RWPE2 (cell line): ENCODE data around the gene TSNAX.

ENCODE experiments used
- ATAC-seq: fragments of 200-7000 bp; cut with Tn5 transposase; 3 replicates; pipeline ENCODE4 v1.9.1; 2021; ENCODE audit warnings: low read depth
- DNase-seq: peaks from one replicate; pipeline ENCODE4 v3.0.0-alpha.2; 2020; ENCODE audit warnings: low spot score
- H3K27ac ChIP-seq: fragments of 450-650 bp; 2 replicates; pipeline ENCODE4 v1.5.1; 2017; ENCODE audit warnings: mild to moderate bottlenecking; ENCODE audit not compliant: poor library complexity, severe bottlenecking
- H3K27me3 ChIP-seq: fragments of 250-450 bp; sonication (Bioruptor Pico); 2 replicates; pipeline ENCODE4 v1.5.1; 2021; ENCODE audit warnings: mild to moderate bottlenecking, moderate library complexity; ENCODE audit not compliant: insufficient read depth, poor library complexity, severe bottlenecking
- H3K36me3 ChIP-seq: fragments of 250-450 bp; sonication (Bioruptor Pico); 2 replicates; pipeline ENCODE4 v1.5.1; 2020; ENCODE audit warnings: low read depth, mild to moderate bottlenecking, moderate library complexity
- H3K4me1 ChIP-seq: fragments of 250-450 bp; sonication (Bioruptor Pico); 2 replicates; pipeline ENCODE4 v1.5.1; 2021; ENCODE audit warnings: mild to moderate bottlenecking, moderate library complexity; ENCODE audit not compliant: insufficient read depth, poor library complexity, severe bottlenecking
- H3K4me3 ChIP-seq: fragments of 250-450 bp; sonication (Bioruptor Pico); 2 replicates; pipeline ENCODE4 v1.5.1; 2021; ENCODE audit warnings: mild to moderate bottlenecking, moderate library complexity; ENCODE audit not compliant: severe bottlenecking
- H3K9me3 ChIP-seq: fragments of 250-450 bp; sonication (Bioruptor Pico); 2 replicates; pipeline ENCODE4 v1.5.1; 2021; ENCODE audit warnings: mild to moderate bottlenecking, moderate library complexity; ENCODE audit not compliant: severe bottlenecking
- TF ChIP-seq, protein P1 (sequence below): fragments of 450-650 bp; IDR thresholded peaks from one replicate; pipeline ENCODE4 v1.5.1; 2017; ENCODE audit warnings: mild to moderate bottlenecking, moderate library complexity; ENCODE audit not compliant: poor library complexity, severe bottlenecking

The TSNAX gene

DNA sequence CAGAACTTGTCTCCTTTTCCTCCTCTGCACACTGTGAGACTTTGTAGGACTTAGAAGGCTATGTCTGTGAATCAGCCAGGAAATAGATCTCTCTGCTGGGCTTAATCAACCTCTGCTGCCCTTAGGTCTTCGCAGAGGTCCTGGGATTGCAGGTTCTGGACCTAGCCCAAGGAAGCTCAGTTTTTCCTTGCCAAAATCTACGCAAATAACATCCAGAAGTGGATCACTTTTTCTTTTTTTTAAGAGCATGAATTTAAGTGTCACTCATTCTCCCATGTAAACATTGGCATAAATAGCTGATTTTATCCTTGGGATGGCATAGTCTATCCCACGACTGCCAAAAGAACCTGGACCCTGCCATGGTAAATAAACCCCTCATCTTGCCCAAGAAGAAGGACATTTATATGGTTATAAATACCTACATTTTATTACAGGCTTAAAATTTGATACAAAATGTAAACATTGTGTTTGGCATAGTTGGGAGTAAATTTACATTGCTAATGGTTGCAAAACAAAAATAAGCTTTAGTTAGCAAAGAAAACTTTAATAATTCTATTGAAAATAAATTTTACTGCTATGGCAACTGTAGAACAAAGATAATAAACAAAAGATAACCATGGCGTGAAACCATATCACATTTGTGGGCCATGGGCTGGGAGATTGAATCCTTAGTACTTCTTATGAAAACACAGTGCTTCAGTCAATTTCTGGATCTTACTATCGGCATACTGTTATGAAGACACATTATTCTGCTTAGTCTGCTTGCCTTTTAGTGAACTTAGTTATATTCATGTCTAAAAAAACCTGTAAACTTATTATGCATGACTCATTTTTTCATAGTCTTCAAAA is 73.6 kb downstream of the TSNAX start:
- Histone ChIP-seq H3K36me3 (no peaks in the 10 kb centered on the region), H3K9me3 (no peaks in the 10 kb centered on the region), H3K4me3 (no peak overlapping the region), H3K4me1 (no peaks in the 10 kb centered on the region), H3K27me3 (no peaks in the 10 kb centered on the region), H3K27ac (no peak overlapping the region)
- DNase-seq: no peak
- TF ChIP-seq, protein P1, sequence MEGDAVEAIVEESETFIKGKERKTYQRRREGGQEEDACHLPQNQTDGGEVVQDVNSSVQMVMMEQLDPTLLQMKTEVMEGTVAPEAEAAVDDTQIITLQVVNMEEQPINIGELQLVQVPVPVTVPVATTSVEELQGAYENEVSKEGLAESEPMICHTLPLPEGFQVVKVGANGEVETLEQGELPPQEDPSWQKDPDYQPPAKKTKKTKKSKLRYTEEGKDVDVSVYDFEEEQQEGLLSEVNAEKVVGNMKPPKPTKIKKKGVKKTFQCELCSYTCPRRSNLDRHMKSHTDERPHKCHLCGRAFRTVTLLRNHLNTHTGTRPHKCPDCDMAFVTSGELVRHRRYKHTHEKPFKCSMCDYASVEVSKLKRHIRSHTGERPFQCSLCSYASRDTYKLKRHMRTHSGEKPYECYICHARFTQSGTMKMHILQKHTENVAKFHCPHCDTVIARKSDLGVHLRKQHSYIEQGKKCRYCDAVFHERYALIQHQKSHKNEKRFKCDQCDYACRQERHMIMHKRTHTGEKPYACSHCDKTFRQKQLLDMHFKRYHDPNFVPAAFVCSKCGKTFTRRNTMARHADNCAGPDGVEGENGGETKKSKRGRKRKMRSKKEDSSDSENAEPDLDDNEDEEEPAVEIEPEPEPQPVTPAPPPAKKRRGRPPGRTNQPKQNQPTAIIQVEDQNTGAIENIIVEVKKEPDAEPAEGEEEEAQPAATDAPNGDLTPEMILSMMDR: no peak
- ATAC-seq: no peak

DNA sequence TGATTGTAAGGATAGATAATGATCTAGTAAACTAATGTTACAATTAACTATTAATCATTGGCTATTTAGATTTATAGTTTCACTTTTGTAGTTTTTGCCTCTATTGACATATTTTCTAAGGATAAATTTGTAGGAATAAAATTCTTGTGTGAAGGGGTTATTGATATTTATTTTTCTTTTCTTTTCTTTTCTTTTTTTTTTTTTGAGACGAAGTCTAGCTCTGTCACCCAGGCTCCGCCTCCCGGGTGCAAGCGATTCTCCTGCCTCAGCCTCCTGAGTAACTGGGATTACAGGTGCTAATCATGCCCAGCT is 74.2 kb downstream of the TSNAX start:
- no peaks in the 10 kb centered on the region for H3K36me3 ChIP-seq
- TF ChIP-seq, protein P1: no peak
- DNase-seq (no peak), ATAC-seq (no peak)
- no peaks in the 10 kb centered on the region for H3K27me3 ChIP-seq
- no peaks in the 10 kb centered on the region for H3K9me3 ChIP-seq
- H3K27ac ChIP-seq: no peak overlapping the region
- H3K4me3 ChIP-seq: no peak overlapping the region
- no peaks in the 10 kb centered on the region for H3K4me1 ChIP-seq

DNA sequence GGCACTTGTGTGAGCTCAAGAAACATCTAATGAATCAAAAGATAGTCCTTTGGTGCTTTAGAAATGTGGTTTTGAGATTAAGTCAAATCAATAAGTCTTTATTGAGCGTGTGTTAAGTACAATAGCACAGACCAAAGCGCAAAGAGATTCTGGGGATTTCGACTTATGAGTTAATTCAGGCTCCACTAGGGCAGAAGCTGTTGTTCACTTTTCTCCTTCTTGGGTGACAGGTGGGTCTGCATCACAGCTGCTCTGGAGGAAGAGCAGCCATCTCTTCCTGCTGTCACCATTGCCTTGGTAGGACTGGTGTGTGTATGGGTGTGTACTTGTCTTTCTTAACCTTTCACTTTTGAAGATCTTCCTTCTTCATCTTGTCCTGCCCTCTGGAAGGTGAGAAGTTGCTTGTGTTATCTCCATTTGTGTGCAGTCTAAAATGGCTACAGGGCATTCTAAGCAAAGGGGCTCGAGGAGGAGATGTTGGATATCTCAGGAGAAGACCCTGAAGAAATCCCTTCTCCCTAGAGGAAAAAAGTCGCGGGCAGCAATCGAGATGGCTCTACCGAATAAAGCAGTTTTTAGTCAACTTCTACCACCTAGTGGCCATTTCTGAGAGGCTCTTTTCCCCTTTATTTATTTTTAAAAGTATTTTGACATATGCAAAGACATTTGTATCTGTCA is 75.3 kb downstream of the TSNAX start:
- H3K4me3 ChIP-seq: peak overlapping the region; percentile 34

DNA sequence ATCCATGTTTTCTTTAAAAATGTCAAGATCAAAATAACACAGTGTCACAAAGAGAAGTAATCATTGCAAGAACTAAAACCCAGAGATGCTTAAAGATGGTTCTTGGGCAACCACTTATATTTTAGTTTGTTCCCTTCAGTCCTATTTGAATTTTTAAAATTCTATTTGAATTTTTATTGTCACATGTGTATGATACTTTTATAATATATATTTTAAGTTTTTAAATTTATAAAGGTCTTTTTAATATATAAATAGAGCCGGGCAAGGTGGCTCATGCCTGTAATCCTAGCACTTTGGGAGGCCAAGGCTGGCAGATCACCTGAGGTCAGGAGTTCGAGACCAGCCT is 75.8 kb downstream of the TSNAX start:
- TF ChIP-seq, protein P1: peak; percentile 39
- Histone ChIP-seq H3K27ac (no peak overlapping the region), H3K36me3 (no peaks in the 10 kb centered on the region), H3K27me3 (no peaks in the 10 kb centered on the region), H3K9me3 (no peaks in the 10 kb centered on the region), H3K4me1 (no peaks in the 10 kb centered on the region), H3K4me3 (no peak overlapping the region)
- ATAC-seq (no peak), DNase-seq (no peak)

More for the DNA sequence above, 75.3 kb downstream of the TSNAX start:
- ATAC-seq (peak; percentile 54; the same call in 2 of the 3 replicates), DNase-seq (no peak)
- TF ChIP-seq, protein P1: peak; percentile 62
- no peak overlapping the region for H3K27ac ChIP-seq
- no peaks in the 10 kb centered on the region for H3K36me3 ChIP-seq
- H3K27me3 ChIP-seq: no peaks in the 10 kb centered on the region
- no peaks in the 10 kb centered on the region for H3K4me1 ChIP-seq
- H3K9me3 ChIP-seq: no peaks in the 10 kb centered on the region
